ENCODE data around the gene CA5A. TPM values are rescaled to one million over a fixed set of nuclear protein-coding genes. Genes with fewer than 3 reads are reported as not detected.

CA5A gene
- not detected in 5 replicates for total RNA-seq (2022; extraction: Qiagen RNA extraction)

DNA sequence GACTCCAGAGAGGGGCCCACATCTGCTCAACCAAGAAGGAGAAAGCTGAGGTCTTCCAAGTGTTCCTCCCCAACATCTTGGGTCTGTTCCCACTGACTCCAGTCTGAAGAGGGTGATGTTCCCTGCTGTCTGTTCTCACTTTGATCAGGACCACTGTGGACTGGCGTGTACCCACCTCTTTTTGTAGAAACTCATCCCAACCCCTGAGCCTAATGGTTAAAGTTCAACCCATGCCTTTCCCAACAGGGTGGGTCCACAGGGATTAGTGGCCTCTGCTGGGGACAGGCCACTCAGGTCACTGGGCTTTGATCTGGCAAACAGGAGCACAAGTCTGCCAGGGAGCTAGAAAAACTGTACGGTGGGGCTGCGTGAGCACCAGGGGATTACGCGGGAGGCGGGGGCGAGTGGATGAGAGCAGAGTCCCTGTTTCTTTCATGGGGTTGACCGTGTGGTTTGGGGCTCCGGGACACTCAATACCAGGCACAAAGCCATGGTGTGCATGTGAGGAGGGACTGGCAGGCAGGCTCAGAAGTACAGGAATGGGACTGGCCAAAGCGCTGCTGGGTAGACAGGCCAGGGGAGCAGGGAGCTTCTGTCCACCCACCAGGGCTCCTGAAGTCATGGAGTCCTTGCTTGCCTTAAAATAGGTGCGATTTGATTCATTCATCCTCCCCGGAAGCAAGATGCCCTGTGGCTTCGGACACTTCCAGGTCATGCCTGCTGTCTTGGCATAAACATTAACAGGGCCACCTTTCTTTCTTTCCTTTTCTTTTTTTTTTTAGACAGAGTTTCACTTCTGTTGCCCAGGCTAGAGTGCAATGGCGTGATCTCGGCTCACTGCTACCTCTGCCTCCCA, at the start of gene CA5A:
CA5A (minus strand) TSS at position 155 of the 856 bp plus-strand sequence; CDS start at position 76, 79 bp downstream.

DNA sequence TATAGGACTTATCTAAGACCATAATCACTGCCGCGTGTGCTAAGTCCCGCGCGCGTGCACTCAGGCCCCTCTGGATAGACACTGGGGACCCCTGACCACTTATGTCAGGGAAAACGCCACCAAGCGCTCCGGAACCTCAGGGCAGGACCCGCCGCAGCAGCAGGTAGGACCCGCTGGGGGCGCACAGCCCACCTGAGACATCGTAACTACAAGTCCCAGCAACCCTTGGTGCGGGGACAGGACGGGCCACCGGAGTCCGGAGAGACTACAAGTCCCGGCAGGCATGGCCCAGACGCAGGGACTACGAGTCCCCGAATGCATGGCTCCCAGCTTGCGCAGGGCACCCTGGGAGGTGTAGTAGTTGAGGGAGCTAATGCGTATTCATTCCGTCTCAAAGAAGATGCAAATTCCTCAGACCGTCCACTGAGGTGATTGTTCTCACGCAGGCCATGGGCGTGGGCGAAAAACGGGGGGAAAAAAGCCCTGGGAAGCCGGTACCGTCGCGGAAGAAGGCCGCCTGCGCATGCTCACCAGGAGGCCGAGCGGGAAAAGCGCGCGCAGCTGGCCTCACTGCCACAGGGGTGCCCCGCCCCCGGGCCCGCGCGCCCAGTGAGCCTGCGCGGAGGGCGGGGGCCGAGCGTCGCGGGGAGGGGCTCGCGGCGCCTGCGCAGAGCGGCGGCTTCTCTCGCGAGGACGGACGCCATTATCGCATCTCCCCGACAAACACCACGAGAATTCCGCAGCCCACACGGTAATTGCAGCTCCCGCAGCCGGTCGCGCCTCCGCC, 14.6 kb upstream of the CA5A start, which contains the start of gene BANP:
BANP (plus strand) TSS at position 670 of the 787 bp plus-strand sequence. CDS start 23,682 bp downstream, outside the sequence.

GRCh38 chr16:87869061-87869878, 67.1 kb downstream of the CA5A start, which contains the start of gene SLC7A5:
SLC7A5 (minus strand) TSS chr16:87869507; CDS start chr16:87869422, 85 bp downstream.

Other genes with a start within 250 kb of the CA5A start
- 40.1 to 54.0 TPM (median 50.9 TPM) in 5 replicates for gene KLHDC4, start 170.5 kb downstream of the CA5A start, total RNA-seq (2022; extraction: Qiagen RNA extraction)
- gene SLC7A5, start 67.0 kb downstream of the CA5A start, total RNA-seq (2022; extraction: Qiagen RNA extraction), result 557 to 919 TPM (median 879 TPM) in 5 replicates
- gene BANP, start 14.9 kb upstream of the CA5A start, total RNA-seq (2022; extraction: Qiagen RNA extraction), result 9.9 to 17.4 TPM (median 15.8 TPM) in 5 replicates